ENCODE data around the gene ABAT. TPM values are rescaled to one million over a fixed set of nuclear protein-coding genes. Genes with fewer than 3 reads are reported as not detected.

ABAT gene
- total RNA-seq, 1 donor from 2014 or later: 2.6 TPM

DNA sequence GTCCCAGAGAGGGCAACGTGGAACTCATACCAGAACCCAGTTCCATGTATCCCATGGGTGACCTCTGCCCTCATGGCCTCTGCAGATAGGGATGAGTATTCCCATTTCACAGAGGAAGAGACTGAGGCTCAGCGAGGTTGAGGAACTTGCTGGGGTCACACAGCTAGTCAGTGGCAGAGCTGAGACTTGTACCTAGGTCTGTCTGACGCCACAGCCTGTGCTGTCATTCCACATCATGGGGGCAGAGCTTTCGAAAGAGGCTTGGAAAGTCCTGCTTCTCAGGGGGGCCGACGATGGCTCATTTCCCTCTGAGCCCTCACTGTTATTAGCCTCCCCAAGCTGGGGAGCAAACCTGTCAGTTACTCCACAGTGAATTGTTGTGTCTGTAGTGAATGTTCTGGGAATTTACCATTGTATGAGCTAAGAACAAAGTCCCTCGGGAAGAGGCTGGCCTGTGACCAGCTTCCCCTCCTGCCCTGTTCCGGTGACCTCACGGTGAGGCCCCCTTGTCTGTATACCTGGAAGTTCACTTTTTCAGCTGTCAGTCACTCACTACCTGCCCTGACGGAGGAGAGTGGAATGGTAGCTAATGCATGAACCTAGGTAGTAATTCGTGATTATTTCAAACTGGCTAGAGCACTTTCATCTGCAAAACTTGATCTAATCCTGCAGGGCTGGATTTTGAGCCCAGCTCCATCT, 44.0 kb upstream of the ABAT start:
- DNase-seq (ENCODE audit: low read depth): no peak
- no peak for TF ChIP-seq CTCF (IDR thresholded peaks at IDR 0.05; ENCODE audit: insufficient read depth, low read length, severe bottlenecking)
- Histone ChIP-seq H3K4me3 (ENCODE audit: low read depth, low read length) (no peak overlapping the region), H3K27me3 (ENCODE audit: control insufficient read depth, insufficient read depth, low read length) (no peaks in the 10 kb centered on the region), H3K36me3 (ENCODE audit: control insufficient read depth, insufficient read depth, low read length) (peaks cover 42% of the 10 kb centered on the region)
- FAIRE-seq: peak; percentile 23

DNA sequence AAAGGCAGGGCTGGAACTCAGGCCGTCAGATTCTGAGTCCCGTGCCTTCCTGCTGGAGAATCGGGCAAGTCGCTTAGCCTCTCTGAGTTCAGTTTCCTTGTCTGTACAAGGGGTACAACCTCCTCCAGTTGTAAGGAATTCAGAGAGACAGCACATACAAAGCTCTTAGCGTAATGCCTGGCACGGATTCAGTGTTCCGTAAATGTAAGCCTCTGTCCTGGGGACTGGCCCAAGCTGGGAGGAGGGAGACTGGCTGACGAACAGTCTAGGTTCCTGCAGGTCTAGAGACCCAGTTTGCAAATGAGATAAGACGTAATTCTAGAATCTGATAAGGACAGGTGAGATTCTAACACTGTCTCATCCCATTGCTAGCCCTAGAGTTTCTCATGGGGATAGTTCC, 43.0 kb upstream of the ABAT start:
- Histone ChIP-seq H3K4me3 (ENCODE audit: low read depth, low read length) (no peak overlapping the region), H3K36me3 (ENCODE audit: control insufficient read depth, insufficient read depth, low read length) (peaks cover 35% of the 10 kb centered on the region), H3K27me3 (ENCODE audit: control insufficient read depth, insufficient read depth, low read length) (no peaks in the 10 kb centered on the region)
- no peak for TF ChIP-seq CTCF (IDR thresholded peaks at IDR 0.05; ENCODE audit: insufficient read depth, low read length, severe bottlenecking)
- DNase-seq (ENCODE audit: low read depth) (no peak), FAIRE-seq (no peak)

DNA sequence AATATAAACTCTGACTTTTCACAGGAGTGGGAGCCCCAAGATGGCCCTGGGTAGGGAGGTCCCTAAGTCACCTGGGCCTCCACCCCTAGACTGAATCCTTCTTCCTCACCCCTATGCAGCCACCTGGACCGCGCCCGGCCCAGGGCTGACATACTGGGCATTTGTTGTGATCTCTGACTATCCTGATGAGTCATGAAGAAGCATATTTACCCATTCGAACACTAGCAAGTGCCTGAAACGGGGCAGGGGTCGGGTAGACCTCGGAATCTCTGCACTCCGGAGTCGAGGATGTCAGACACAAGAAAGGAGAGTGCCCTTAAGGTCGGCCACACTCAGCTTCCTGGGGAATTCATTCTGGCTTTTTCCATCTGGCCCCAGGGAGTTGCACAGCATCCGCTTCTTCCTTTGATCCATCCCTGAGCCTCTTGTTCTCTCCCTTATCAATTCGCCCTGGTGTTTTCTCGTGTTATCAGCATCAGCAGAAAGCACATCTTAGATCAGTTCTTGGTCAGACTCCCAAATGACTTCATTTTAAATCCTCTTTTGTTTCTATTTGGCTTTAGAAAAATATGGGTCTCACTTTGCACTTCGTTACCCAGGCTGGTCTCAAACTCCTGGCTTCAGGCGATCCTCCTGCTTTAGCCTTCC, 42.5 kb upstream of the ABAT start:
- H3K36me3 ChIP-seq (ENCODE audit: control insufficient read depth, insufficient read depth, low read length): peaks cover 35% of the 10 kb centered on the region

DNA sequence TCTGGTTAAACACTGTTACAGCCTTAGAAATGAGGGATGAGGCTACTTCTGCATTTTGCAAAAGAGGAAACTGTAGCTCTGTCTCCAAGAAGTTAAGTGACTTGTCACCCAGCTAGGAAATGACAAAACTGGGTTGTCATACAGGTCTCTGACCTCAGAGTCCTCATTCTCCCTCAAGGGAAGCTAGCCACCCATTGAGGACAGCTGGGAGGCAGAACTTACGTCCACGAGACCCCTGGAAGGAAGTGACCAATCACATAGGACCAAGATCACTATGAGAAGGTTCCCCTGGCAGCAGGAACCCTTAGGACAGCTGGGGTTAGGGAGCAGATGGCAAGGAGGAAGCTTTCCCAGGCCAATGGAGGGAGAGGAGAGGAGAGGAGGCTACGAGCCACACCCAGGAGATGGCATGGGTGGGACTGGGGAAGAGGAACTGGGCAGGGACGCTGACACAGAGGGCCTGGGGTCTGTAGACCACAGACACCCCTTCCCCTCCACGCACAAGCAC, 41.7 kb upstream of the ABAT start:
- DNase-seq (ENCODE audit: low read depth): no peak
- Histone ChIP-seq H3K27me3 (ENCODE audit: control insufficient read depth, insufficient read depth, low read length) (no peaks in the 10 kb centered on the region), H3K4me3 (ENCODE audit: low read depth, low read length) (no peak overlapping the region), H3K36me3 (ENCODE audit: control insufficient read depth, insufficient read depth, low read length) (peaks cover 37% of the 10 kb centered on the region)
- FAIRE-seq: peak; percentile 70
- no peak for TF ChIP-seq CTCF (IDR thresholded peaks at IDR 0.05; ENCODE audit: insufficient read depth, low read length, severe bottlenecking)

More for the DNA sequence above, 42.5 kb upstream of the ABAT start:
- FAIRE-seq (no peak), DNase-seq (ENCODE audit: low read depth) (no peak)
- Histone ChIP-seq H3K27me3 (ENCODE audit: control insufficient read depth, insufficient read depth, low read length) (no peaks in the 10 kb centered on the region), H3K4me3 (ENCODE audit: low read depth, low read length) (no peak overlapping the region)
- no peak for TF ChIP-seq CTCF (IDR thresholded peaks at IDR 0.05; ENCODE audit: insufficient read depth, low read length, severe bottlenecking)

- peak; percentile 35 for DNase-seq (ENCODE audit: low read depth)
- Histone ChIP-seq H3K4me3 (ENCODE audit: low read depth, low read length) (no peak overlapping the region), H3K36me3 (ENCODE audit: control insufficient read depth, insufficient read depth, low read length) (peaks cover 35% of the 10 kb centered on the region), H3K27me3 (ENCODE audit: control insufficient read depth, insufficient read depth, low read length) (no peaks in the 10 kb centered on the region)
- no peak for FAIRE-seq
- TF ChIP-seq CTCF (IDR thresholded peaks at IDR 0.05; ENCODE audit: insufficient read depth, low read length, severe bottlenecking): peak; percentile 83
Measured at GRCh38 chr16:8634991-8635736, 39.3 kb upstream of the ABAT start.

Measured in bronchial epithelial cell (primary cell).